GM12878 (cell line): ENCODE results near the gene KIRREL3. TPM values are rescaled to one million over a fixed set of nuclear protein-coding genes. Genes with fewer than 3 reads are reported as not detected.

Experiments
- ATAC-seq: fragments of 200-7000 bp; cut with Tn5 transposase; 3 replicates; pipeline ENCODE4 v1.9.1; 2020; ENCODE audit warnings: mild to moderate bottlenecking, moderate library complexity
- BruUV-seq: library from RNA; stranded (reverse); fragments of 400-500 nt; replicated peaks from 2 replicates; lab custom pipeline; 2021; lab: Mats Ljungman, UMichigan
- CTCF ChIA-PET: fragments of 300-600 bp; sonication (Branson Sonifier 250); formaldehyde crosslinking; extraction: SDS; loops from one replicate; lab custom pipeline; 2021; ENCODE audit warnings: inconsistent platforms; lab: Yijun Ruan, JAX
- POLR2A ChIA-PET: fragments of 350-600 bp; formaldehyde crosslinking; extraction: SDS; loops from one replicate; lab custom pipeline; 2021; ENCODE audit warnings: inconsistent platforms; lab: Charles Lee
- RAD21 ChIA-PET: fragments of 300-600 bp; sonication (Branson Sonifier 250); formaldehyde crosslinking; loops from one replicate; lab custom pipeline; 2023; ENCODE audit warnings: antibody characterized with exemption; ENCODE audit not compliant: unreplicated experiment; lab: Charles Lee
- SMC1A ChIA-PET: fragments of 300-600 bp; sonication (Branson Sonifier 250); formaldehyde crosslinking; loops from one replicate; lab custom pipeline; 2023; ENCODE audit not compliant: unreplicated experiment, uncharacterized antibody; lab: Charles Lee
- DNase-seq: peaks from one replicate; pipeline ENCODE4 v3.0.0-alpha.2; 2011; ENCODE audit warnings: low read depth, low spot score
- FAIRE-seq: peaks from 3 replicates; lab custom pipeline; 2011; peaks lifted over from hg19 to GRCh38; lab: Jason Lieb, UNC
- H2AFZ ChIP-seq: 2 replicates; pipeline ENCODE4 v1.6.0; 2011; ENCODE audit warnings: low read depth, low read length, control low read depth; ENCODE audit not compliant: control insufficient read depth
- H3K27ac ChIP-seq: 2 replicates; pipeline ENCODE4 v1.5.1; 2011; ENCODE audit warnings: control low read depth; ENCODE audit not compliant: control insufficient read depth, insufficient read depth
- H3K27me3 ChIP-seq, 2 experiments: replicated peaks in 1 of 2; 2 replicates each; pipeline versions ENCODE4 v1.6.0 to v1.6.1; 2011; ENCODE audit warnings: low read length in 1 of 2; ENCODE audit not compliant: control insufficient read depth in 2 of 2, insufficient read depth in 2 of 2
- H3K36me3 ChIP-seq, 2 experiments: 2 replicates each; pipeline ENCODE4 v1.5.1; 2011; ENCODE audit warnings: low read length in 1 of 2; ENCODE audit not compliant: control insufficient read depth in 2 of 2, insufficient read depth in 2 of 2
- H3K4me1 ChIP-seq: 2 replicates; pipeline ENCODE4 v1.6.1; 2011; ENCODE audit warnings: mild to moderate bottlenecking, low read length, moderate library complexity, mixed read lengths; ENCODE audit not compliant: control insufficient read depth, insufficient read depth
- H3K4me2 ChIP-seq: 2 replicates; pipeline ENCODE4 v1.6.0; 2011; ENCODE audit warnings: control low read depth; ENCODE audit not compliant: control insufficient read depth, insufficient read depth
- H3K4me3 ChIP-seq: fragments of 200-600 bp; sonication (generic); 2 replicates; pipeline ENCODE4 v1.5.1; 2016
- H3K79me2 ChIP-seq: 2 replicates; pipeline ENCODE4 v1.6.0; 2011; ENCODE audit warnings: low read length; ENCODE audit not compliant: control insufficient read depth, insufficient read depth
- H3K9ac ChIP-seq: 2 replicates; pipeline ENCODE4 v1.8.0; 2011; ENCODE audit warnings: low read length, control low read depth, mixed read lengths; ENCODE audit not compliant: control insufficient read depth, insufficient read depth
- H3K9me3 ChIP-seq: replicated peaks from 3 replicates; pipeline ENCODE4 v1.5.1; 2011; ENCODE audit warnings: mild to moderate bottlenecking, low read length; ENCODE audit not compliant: control insufficient read depth, insufficient read depth
- H4K20me1 ChIP-seq: 2 replicates; pipeline ENCODE4 v1.6.0; 2011; ENCODE audit not compliant: control insufficient read depth, insufficient read depth
- ATF2 ChIP-seq: IDR thresholded peaks from 2 replicates; pipeline ENCODE4 v1.6.1; 2012; ENCODE audit warnings: low read length, inconsistent platforms
- CUX1 ChIP-seq: IDR thresholded peaks from 2 replicates; pipeline ENCODE4 v1.6.1; 2012; ENCODE audit warnings: improper control_type of control experiment, low read depth, low read length; ENCODE audit not compliant: insufficient replicate concordance
- EGR1 ChIP-seq, 2 experiments: IDR thresholded peaks; 1 replicate in 1 of 2; 2 replicates in 1 of 2; pipeline ENCODE4 v1.6.1; 2011 to 2012; ENCODE audit warnings: low read depth in 2 of 2, low read length in 2 of 2, borderline replicate concordance in 1 of 2, mild to moderate bottlenecking in 1 of 2, moderate library complexity in 1 of 2
- HDGF ChIP-seq: fragments of 450-650 bp; IDR thresholded peaks from 2 replicates; pipeline ENCODE4 v1.6.1; 2016; ENCODE audit warnings: antibody characterized with exemption
- NR2C1 ChIP-seq: fragments of 450-650 bp; IDR thresholded peaks from 2 replicates; pipeline ENCODE4 v1.6.1; 2017; ENCODE audit warnings: antibody characterized with exemption, mild to moderate bottlenecking, moderate library complexity
- NR2C2 ChIP-seq: IDR thresholded peaks from 2 replicates; pipeline ENCODE4 v1.6.1; 2011; ENCODE audit warnings: borderline replicate concordance, low read depth; ENCODE audit not compliant: control insufficient read depth, insufficient read length
- WGBS: methylation state at CpG from one replicate; pipeline ENCODE4 v1.1.6; 2016; ENCODE audit warnings: low lambda C conversion rate; ENCODE audit not compliant: insufficient replicate concordance, insufficient coverage; ENCODE audit errors: missing lambda C conversion rate; 5-methylcytosine and 5-hydroxymethylcytosine counted together
- in situ Hi-C: fragments of 300-500 bp; cut with MboI; formaldehyde crosslinking; loops from 9 replicates; pipeline ENCODE4 v1.14.3; 2018; ENCODE audit warnings: mixed read lengths
- intact Hi-C: fragments of 100-400 bp; cut with micrococcal nuclease; formaldehyde crosslinking; loops from one replicate; pipeline ENCODE4 v1.14.2; 2022; ENCODE audit not compliant: unreplicated experiment
- polyA plus RNA-seq, 11 experiments: library from polyadenylated mRNA; depleted of rRNA in 4 of 11; unstranded in 6 of 11; stranded (reverse) in 5 of 11; fragments of >200 nt; fragmentation: Nextera tagmentation in 4 of 11; fragmentation: Illumina TruSeq in 1 of 11; extraction: Ambion mirVana in 4 of 11; extraction: Trizol in 1 of 11; gene quantifications; 1 replicate in 1 of 11; 2 replicates in 10 of 11; pipeline versions ENCODE4 v1.2.1 to v1.2.3, GENCODE V29; 2011 to 2016; ENCODE audit warnings: inconsistent platforms in 2 of 11, missing spikeins in 2 of 11, low read depth in 1 of 11
- total RNA-seq, 4 experiments: library from RNA; depleted of rRNA in 3 of 4; stranded (reverse); fragments of >200 nt in 3 of 4; fragmentation: Illumina TruSeq in 1 of 4; extraction: Trizol in 1 of 4; gene quantifications; 2 replicates each; pipeline versions ENCODE4 v1.2.1 to v1.2.3, GENCODE V29; 2013 to 2021
- TF ChIP-seq, protein P1 (sequence below): IDR thresholded peaks from 2 replicates; pipeline ENCODE4 v1.6.1; 2011; ENCODE audit warnings: mild to moderate bottlenecking, low read depth, low read length, moderate library complexity; ENCODE audit not compliant: insufficient replicate concordance
- TF ChIP-seq, protein P2 (sequence below): IDR thresholded peaks from 2 replicates; pipeline ENCODE4 v1.6.1; 2011; ENCODE audit warnings: borderline replicate concordance, low read depth, mild to moderate bottlenecking, moderate library complexity, low read length; ENCODE audit not compliant: insufficient read depth, poor library complexity, severe bottlenecking

The KIRREL3 gene
- total and polyA plus RNA-seq, 10 of the 15 experiments (the other 5 are each of a cell fraction or from before 2014, with no cell fraction given): under 0.01 TPM; not detected in 9

DNA sequence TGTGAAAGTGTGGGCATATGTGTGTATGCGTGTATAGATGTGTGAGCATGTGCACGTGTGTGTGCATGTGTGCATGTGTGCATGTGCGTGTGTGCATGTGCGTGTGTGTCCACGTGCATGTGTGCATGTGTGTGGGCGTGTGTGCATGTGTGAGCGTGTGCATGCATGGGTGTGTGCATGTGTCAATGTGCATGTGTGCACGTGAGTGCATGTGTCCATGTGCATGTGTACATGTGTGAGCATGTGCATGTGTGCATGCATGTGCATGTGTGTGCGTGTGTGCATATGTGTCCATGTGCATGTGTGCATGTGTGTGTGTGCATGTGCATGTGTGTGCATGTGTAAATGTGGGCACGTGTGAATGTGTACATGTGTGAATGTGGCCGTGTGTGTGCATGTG is 549.8 kb downstream of the KIRREL3 start (continued):
- TF ChIP-seq NR2C2: peak; percentile 44
- no peak for TF ChIP-seq CUX1

DNA sequence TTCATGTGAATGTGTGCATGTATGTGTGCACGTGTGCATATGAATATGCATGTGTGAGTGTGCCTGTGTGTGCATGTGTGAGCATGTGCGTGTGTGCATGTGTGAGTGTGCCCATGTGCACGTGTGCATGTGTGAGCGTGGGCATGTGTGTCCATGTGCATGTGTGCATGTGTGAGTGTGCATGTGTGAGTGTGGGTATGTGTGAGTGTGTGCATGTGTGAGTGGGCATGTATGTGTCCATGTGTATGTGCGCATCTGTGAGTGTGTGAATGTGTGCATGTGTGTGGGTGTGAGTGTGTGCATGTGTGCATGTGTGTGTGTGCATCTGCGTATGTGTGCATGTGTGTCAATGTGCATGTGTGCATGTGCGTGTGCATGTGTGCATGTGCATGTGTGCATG is 550.4 kb downstream of the KIRREL3 start:
- RAD21 ChIA-PET: no interaction called here
- no peaks in the 10 kb centered on the region; a peak in 1 of 4 replicates for H3K27me3 ChIP-seq
- H4K20me1 ChIP-seq: no peaks in the 10 kb centered on the region
- ATAC-seq (no peak), DNase-seq (no peak), FAIRE-seq (no peak)
- no peaks in the 10 kb centered on the region for H3K79me2 ChIP-seq
- H3K4me1 ChIP-seq: no peaks in the 10 kb centered on the region
- no peak overlapping the region for H3K4me2 ChIP-seq
- SMC1A ChIA-PET: no interaction called here
- in situ Hi-C loops (no loop called here), intact Hi-C loops (no loop called here)
- CTCF ChIA-PET: interaction anchor here (1.8 to 5.1 kb wide), 2 partner anchors 9 to 30 kb away, joined by 7 to 24 read pairs; no protein-coding TSS in a partner anchor
- no TSS peak for BruUV-seq
- no peaks in the 10 kb centered on the region for H3K36me3 ChIP-seq
- WGBS: 78% methylated on average over 7 of the region's 7 CpGs
- H3K27ac ChIP-seq: no peak overlapping the region
- POLR2A ChIA-PET: no interaction called here
- TF ChIP-seq, protein P1, sequence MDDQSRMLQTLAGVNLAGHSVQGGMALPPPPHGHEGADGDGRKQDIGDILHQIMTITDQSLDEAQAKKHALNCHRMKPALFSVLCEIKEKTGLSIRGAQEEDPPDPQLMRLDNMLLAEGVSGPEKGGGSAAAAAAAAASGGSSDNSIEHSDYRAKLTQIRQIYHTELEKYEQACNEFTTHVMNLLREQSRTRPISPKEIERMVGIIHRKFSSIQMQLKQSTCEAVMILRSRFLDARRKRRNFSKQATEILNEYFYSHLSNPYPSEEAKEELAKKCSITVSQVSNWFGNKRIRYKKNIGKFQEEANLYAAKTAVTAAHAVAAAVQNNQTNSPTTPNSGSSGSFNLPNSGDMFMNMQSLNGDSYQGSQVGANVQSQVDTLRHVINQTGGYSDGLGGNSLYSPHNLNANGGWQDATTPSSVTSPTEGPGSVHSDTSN: peak; percentile 32
- TF ChIP-seq HDGF (no peak), EGR1 (IDR thresholded peaks at IDR 0.05; ENCODE audit: borderline replicate concordance in 1 of 2, low read depth in 2 of 2, low read length in 2 of 2) (no peak), NR2C1 (no peak), ATF2 (no peak)
- TF ChIP-seq, protein P2, sequence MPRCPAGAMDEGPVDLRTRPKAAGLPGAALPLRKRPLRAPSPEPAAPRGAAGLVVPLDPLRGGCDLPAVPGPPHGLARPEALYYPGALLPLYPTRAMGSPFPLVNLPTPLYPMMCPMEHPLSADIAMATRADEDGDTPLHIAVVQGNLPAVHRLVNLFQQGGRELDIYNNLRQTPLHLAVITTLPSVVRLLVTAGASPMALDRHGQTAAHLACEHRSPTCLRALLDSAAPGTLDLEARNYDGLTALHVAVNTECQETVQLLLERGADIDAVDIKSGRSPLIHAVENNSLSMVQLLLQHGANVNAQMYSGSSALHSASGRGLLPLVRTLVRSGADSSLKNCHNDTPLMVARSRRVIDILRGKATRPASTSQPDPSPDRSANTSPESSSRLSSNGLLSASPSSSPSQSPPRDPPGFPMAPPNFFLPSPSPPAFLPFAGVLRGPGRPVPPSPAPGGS: peak; percentile 86
- H2AFZ ChIP-seq: no peak overlapping the region
- H3K9ac ChIP-seq: no peak overlapping the region
- no peak overlapping the region for H3K4me3 ChIP-seq
- peaks cover 2% of the 10 kb centered on the region; the same call in 1 of the 3 replicates for H3K9me3 ChIP-seq
